Keratinocyte (primary cell): Measurements from ENCODE around the gene SAMD4A. TPM values are rescaled to one million over a fixed set of nuclear protein-coding genes. Genes with fewer than 3 reads are reported as not detected.

ENCODE experiments used
- DNase-seq: peaks from one replicate; pipeline ENCODE4 v3.0.0-alpha.2; 2011; ENCODE audit warnings: low read depth, missing footprints, low spot score
- FAIRE-seq: peaks from 2 replicates; lab custom pipeline; 2011; peaks lifted over from hg19 to GRCh38; lab: Jason Lieb, UNC
- H2AFZ ChIP-seq: 2 replicates; pipeline ENCODE4 v1.6.0; 2012; ENCODE audit warnings: low read length, control low read depth, inconsistent platforms; ENCODE audit not compliant: control insufficient read depth
- H3K27ac ChIP-seq: 2 replicates; pipeline ENCODE4 v1.5.1; 2011; ENCODE audit warnings: low read length; ENCODE audit not compliant: control insufficient read depth, insufficient read depth
- H3K27me3 ChIP-seq: 3 replicates; pipeline ENCODE4 v1.6.0; 2011; ENCODE audit warnings: low read length; ENCODE audit not compliant: control insufficient read depth, insufficient read depth; ENCODE audit errors: extremely low read depth
- H3K36me3 ChIP-seq, 2 experiments: 2 replicates in 1 of 2; 3 replicates in 1 of 2; pipeline ENCODE4 v1.5.1; 2011; ENCODE audit warnings: low read length in 2 of 2, mild to moderate bottlenecking in 1 of 2; ENCODE audit not compliant: control insufficient read depth in 2 of 2, insufficient read depth in 2 of 2; ENCODE audit errors: extremely low read depth in 1 of 2
- H3K4me1 ChIP-seq: 3 replicates; pipeline ENCODE4 v1.5.1; 2011; ENCODE audit warnings: low read length; ENCODE audit not compliant: control insufficient read depth, insufficient read depth; ENCODE audit errors: extremely low read depth
- H3K4me2 ChIP-seq: 3 replicates; pipeline ENCODE4 v1.6.0; 2011; ENCODE audit warnings: low read depth, low read length; ENCODE audit not compliant: control insufficient read depth, insufficient read depth; ENCODE audit errors: extremely low read depth
- H3K4me3 ChIP-seq, 3 experiments: fragments of 200-600 bp in 1 of 3; sonication (generic) in 1 of 3; 2 replicates in 2 of 3; 3 replicates in 1 of 3; pipeline ENCODE4 v1.5.1; 2011 to 2016; ENCODE audit warnings: low read length in 3 of 3, mild to moderate bottlenecking in 3 of 3, control low read depth in 2 of 3, inconsistent platforms in 1 of 3, low read depth in 1 of 3, mixed read lengths in 1 of 3, mixed run types in 1 of 3, moderate library complexity in 1 of 3; ENCODE audit not compliant: control insufficient read depth in 2 of 3, insufficient read depth in 2 of 3; ENCODE audit errors: extremely low read depth in 1 of 3
- H3K79me2 ChIP-seq: 2 replicates; pipeline ENCODE4 v1.6.0; 2012; ENCODE audit warnings: low read length; ENCODE audit not compliant: control insufficient read depth, insufficient read depth
- H3K9ac ChIP-seq: 3 replicates; pipeline ENCODE4 v1.6.0; 2011; ENCODE audit warnings: low read length; ENCODE audit not compliant: control insufficient read depth, insufficient read depth; ENCODE audit errors: extremely low read depth
- H3K9me1 ChIP-seq: 3 replicates; pipeline ENCODE4 v1.6.0; 2011; ENCODE audit warnings: low read length; ENCODE audit not compliant: control insufficient read depth, insufficient read depth; ENCODE audit errors: extremely low read depth
- H3K9me3 ChIP-seq: 2 replicates; pipeline ENCODE4 v1.5.1; 2012; ENCODE audit warnings: low read depth, low read length; ENCODE audit not compliant: control insufficient read depth
- H4K20me1 ChIP-seq: 3 replicates; pipeline ENCODE4 v1.6.0; 2011; ENCODE audit warnings: low read length; ENCODE audit not compliant: control insufficient read depth, insufficient read depth; ENCODE audit errors: extremely low read depth
- EZH2 ChIP-seq: IDR thresholded peaks from one replicate; pipeline ENCODE4 v1.6.1; 2012; ENCODE audit warnings: inconsistent platforms, mild to moderate bottlenecking, low read length, moderate library complexity
- dilution Hi-C: fragments of 300-500 bp; cut with MboI; formaldehyde crosslinking; loops from one replicate; pipeline ENCODE4 v1.7.0; 2020; ENCODE audit warnings: low sequenced_read_pairs; ENCODE audit not compliant: extremely low pct_ligation_motif_present
- polyA plus RNA-seq, 5 experiments: library from polyadenylated mRNA; depleted of rRNA in 3 of 5; stranded (reverse) in 3 of 5; stranded (forward) in 1 of 5; unstranded in 1 of 5; fragments of >200 nt; gene quantifications; 1 replicate in 1 of 5; 2 replicates in 3 of 5; 3 replicates in 1 of 5; pipeline versions ENCODE4 v1.2.1 to v1.2.3, GENCODE V29; 2011 to 2012; ENCODE audit warnings: missing spikeins in 2 of 5, low read depth in 1 of 5, low replicate concordance in 1 of 5
- TF ChIP-seq, protein P1 (sequence below), 3 experiments: IDR thresholded peaks in 1 of 3; conservative IDR thresholded peaks in 1 of 3; optimal IDR thresholded peaks in 1 of 3; 2 replicates in 2 of 3; 3 replicates in 1 of 3; pipeline versions ENCODE3 to v1.5.1; 2011; ENCODE audit warnings: low read length in 3 of 3, mild to moderate bottlenecking in 3 of 3, moderate library complexity in 2 of 3, control low read depth in 1 of 3, inconsistent platforms in 1 of 3; ENCODE audit not compliant: insufficient read depth in 2 of 3; ENCODE audit errors: extremely low read depth in 1 of 3

The SAMD4A gene
- polyA plus RNA-seq, 1 donor (not counting 4 experiments of a cell fraction or from before 2014, with no cell fraction given): 16.2 TPM

DNA sequence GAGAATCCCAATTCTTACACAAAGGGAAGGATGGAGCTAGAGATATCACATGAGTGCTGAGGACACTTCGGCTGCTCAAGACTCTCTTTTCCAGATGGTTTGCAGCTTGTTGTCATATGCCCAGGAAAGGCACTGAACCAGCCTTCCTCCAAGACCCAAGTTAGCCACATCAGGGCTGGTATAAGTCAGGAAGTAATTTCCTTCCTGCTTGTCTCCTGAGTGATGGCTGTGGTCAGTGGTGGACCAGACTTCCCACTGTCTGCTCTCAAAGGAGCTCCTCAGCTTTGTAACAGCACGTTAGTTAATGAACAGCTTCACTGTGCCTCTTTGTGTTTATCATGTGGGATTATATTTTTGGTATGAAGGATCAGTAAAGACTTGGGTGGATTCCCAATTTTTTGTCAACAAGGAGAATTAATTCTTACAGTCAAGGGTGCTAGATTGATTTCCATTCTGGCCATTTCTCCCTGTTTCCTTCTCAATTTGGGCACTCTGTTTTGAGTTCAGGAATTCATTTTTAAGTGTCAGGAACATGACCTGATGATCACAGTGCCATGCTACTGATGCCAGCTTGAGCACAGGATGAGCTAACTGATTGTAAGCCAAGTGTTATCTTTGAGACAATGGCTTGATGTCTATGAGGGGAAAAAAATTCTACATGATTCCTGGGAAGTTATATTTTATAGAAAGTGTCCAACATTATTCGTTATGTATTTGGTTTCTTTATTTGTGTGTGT lies 189.9 kb downstream of the SAMD4A start:
- Histone ChIP-seq H3K9me3 (no peaks in the 10 kb centered on the region), H3K4me2 (no peak overlapping the region), H3K4me3 (no peak overlapping the region), H3K79me2 (no peaks in the 10 kb centered on the region), H3K27ac (no peak overlapping the region), H2AFZ (no peak overlapping the region), H3K9ac (no peak overlapping the region), H3K27me3 (no peaks in the 10 kb centered on the region), H4K20me1 (no peaks in the 10 kb centered on the region), H3K36me3 (peaks cover 29 to 30% of the 10 kb centered on the region in 2 experiments), H3K4me1 (peaks cover 10% of the 10 kb centered on the region), H3K9me1 (no peaks in the 10 kb centered on the region)
- FAIRE-seq (no peak), DNase-seq (no peak)
- TF ChIP-seq, protein P1, sequence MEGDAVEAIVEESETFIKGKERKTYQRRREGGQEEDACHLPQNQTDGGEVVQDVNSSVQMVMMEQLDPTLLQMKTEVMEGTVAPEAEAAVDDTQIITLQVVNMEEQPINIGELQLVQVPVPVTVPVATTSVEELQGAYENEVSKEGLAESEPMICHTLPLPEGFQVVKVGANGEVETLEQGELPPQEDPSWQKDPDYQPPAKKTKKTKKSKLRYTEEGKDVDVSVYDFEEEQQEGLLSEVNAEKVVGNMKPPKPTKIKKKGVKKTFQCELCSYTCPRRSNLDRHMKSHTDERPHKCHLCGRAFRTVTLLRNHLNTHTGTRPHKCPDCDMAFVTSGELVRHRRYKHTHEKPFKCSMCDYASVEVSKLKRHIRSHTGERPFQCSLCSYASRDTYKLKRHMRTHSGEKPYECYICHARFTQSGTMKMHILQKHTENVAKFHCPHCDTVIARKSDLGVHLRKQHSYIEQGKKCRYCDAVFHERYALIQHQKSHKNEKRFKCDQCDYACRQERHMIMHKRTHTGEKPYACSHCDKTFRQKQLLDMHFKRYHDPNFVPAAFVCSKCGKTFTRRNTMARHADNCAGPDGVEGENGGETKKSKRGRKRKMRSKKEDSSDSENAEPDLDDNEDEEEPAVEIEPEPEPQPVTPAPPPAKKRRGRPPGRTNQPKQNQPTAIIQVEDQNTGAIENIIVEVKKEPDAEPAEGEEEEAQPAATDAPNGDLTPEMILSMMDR (optimal IDR thresholded peaks at IDR 0.05 in 1 of 3, IDR thresholded peaks at IDR 0.05 in 1 of 3, conservative IDR thresholded peaks at IDR 0.05 in 1 of 3; ENCODE audit: extremely low read depth in 1 of 3, insufficient read depth in 2 of 3, low read length in 3 of 3): no peak
- TF ChIP-seq EZH2: no peak
- dilution Hi-C loops: no loop called here

DNA sequence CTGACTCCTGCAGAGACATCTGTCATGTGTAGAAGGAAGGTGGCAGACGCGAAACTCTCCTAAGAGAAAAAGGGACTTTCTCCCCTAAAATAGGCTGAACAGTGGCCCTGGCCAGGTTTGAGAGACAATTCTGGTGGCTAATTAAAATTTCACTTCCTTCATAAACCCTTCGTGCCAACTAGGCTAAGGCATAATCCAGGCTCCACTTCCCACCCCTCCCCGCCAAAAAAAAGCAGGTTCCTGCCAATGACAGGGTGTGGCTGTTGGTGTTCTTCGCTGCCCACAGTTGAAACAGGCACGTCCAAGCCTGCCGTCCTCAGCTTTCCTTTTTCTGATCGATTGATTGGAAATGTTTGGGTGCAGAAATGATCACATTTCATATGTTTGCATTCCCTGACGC lies 191.1 kb downstream of the SAMD4A start:
- dilution Hi-C loops: no loop called here

More for the DNA sequence above, 191.1 kb downstream of the SAMD4A start:
- Histone ChIP-seq H3K27me3 (no peaks in the 10 kb centered on the region), H3K9ac (no peak overlapping the region), H3K9me1 (no peaks in the 10 kb centered on the region), H3K4me2 (peak overlapping the region; percentile 1), H3K79me2 (no peaks in the 10 kb centered on the region), H2AFZ (no peak overlapping the region), H3K4me3 (no peak overlapping the region), H3K4me1 (peaks cover 10% of the 10 kb centered on the region), H3K27ac (no peak overlapping the region), H3K9me3 (no peaks in the 10 kb centered on the region), H3K36me3 (peaks cover 23 to 26% of the 10 kb centered on the region in 2 experiments), H4K20me1 (no peaks in the 10 kb centered on the region)
- TF ChIP-seq, protein P1 (optimal IDR thresholded peaks at IDR 0.05 in 1 of 3, IDR thresholded peaks at IDR 0.05 in 1 of 3, conservative IDR thresholded peaks at IDR 0.05 in 1 of 3; ENCODE audit: extremely low read depth in 1 of 3, insufficient read depth in 2 of 3, low read length in 3 of 3): no peak
- no peak for TF ChIP-seq EZH2
- FAIRE-seq: no peak
- DNase-seq: no peak
